Trophoblast cell (in vitro differentiated cells and primary cell): Measurements from ENCODE around the gene ZNF433. TPM values are rescaled to one million over a fixed set of nuclear protein-coding genes. Genes with fewer than 3 reads are reported as not detected.
A peak's percentile ranks its signal among the peaks of the same experiment; 100 is the strongest.
"Not testable (repeated sequence)": the region's sequence is repeated elsewhere in the genome, so short reads cannot be mapped to it uniquely, and the experiment has no call there.

Source experiments
- DNase-seq, 2 donors: peaks; one replicate each; pipeline ENCODE4 v3.0.0-alpha.2; 2016
- H2AFZ ChIP-seq: 2 replicates; pipeline ENCODE4 v1.6.1; 2013; ENCODE audit warnings: low read length, moderate library complexity, mild to moderate bottlenecking; ENCODE audit not compliant: insufficient read depth, poor library complexity
- H2AK5ac ChIP-seq: 2 replicates; pipeline ENCODE4 v1.6.1; 2013; ENCODE audit warnings: mild to moderate bottlenecking, low read length
- H2BK120ac ChIP-seq: 2 replicates; pipeline ENCODE4 v1.6.1; 2013; ENCODE audit warnings: low read length, mild to moderate bottlenecking, moderate library complexity; ENCODE audit not compliant: insufficient read depth, poor library complexity
- H2BK12ac ChIP-seq: 2 replicates; pipeline ENCODE4 v1.6.1; 2013; ENCODE audit warnings: mild to moderate bottlenecking, low read length, moderate library complexity
- H2BK5ac ChIP-seq: 2 replicates; pipeline ENCODE4 v1.6.1; 2013; ENCODE audit warnings: low read length, low read depth, moderate library complexity, mild to moderate bottlenecking; ENCODE audit not compliant: poor library complexity
- H3K14ac ChIP-seq: 2 replicates; pipeline ENCODE4 v1.6.1; 2013; ENCODE audit warnings: mild to moderate bottlenecking, low read length
- H3K18ac ChIP-seq: 2 replicates; pipeline ENCODE4 v1.6.1; 2013; ENCODE audit warnings: mild to moderate bottlenecking, low read length
- H3K23ac ChIP-seq: 2 replicates; pipeline ENCODE4 v1.6.1; 2013; ENCODE audit warnings: low read length
- H3K27ac ChIP-seq: 2 replicates; pipeline ENCODE4 v1.5.1; 2013; ENCODE audit warnings: low read depth, mild to moderate bottlenecking, inconsistent platforms, low read length, moderate library complexity
- H3K27me3 ChIP-seq: 2 replicates; pipeline ENCODE4 v1.6.1; 2013; ENCODE audit warnings: inconsistent platforms, mild to moderate bottlenecking, low read length, moderate library complexity; ENCODE audit not compliant: insufficient read depth
- H3K36me3 ChIP-seq, 2 experiments: 1 replicate in 1 of 2; 2 replicates in 1 of 2; pipeline ENCODE4 v1.6.1; 2013; ENCODE audit warnings: low read length in 2 of 2, mild to moderate bottlenecking in 2 of 2, moderate library complexity in 1 of 2; ENCODE audit not compliant: insufficient read depth in 2 of 2, control insufficient read depth in 1 of 2
- H3K4ac ChIP-seq: 2 replicates; pipeline ENCODE4 v1.6.1; 2013; ENCODE audit warnings: low read depth, mild to moderate bottlenecking, low read length, moderate library complexity
- H3K4me1 ChIP-seq, 2 experiments: 1 replicate in 1 of 2; 2 replicates in 1 of 2; pipeline ENCODE4 v1.6.1; 2013; ENCODE audit warnings: low read length in 2 of 2, mild to moderate bottlenecking in 2 of 2, moderate library complexity in 1 of 2; ENCODE audit not compliant: insufficient read depth in 2 of 2, control insufficient read depth in 1 of 2
- H3K4me2 ChIP-seq: 2 replicates; pipeline ENCODE4 v1.6.1; 2013; ENCODE audit warnings: inconsistent platforms, mild to moderate bottlenecking, low read length, moderate library complexity
- H3K4me3 ChIP-seq: 2 replicates; pipeline ENCODE4 v1.5.1; 2013; ENCODE audit warnings: mild to moderate bottlenecking, low read depth, low read length, inconsistent platforms
- H3K79me1 ChIP-seq: one replicate; pipeline ENCODE4 v1.6.1; 2013; ENCODE audit warnings: low read length
- H3K79me2 ChIP-seq: 2 replicates; pipeline ENCODE4 v1.6.1; 2013; ENCODE audit warnings: low read length, mild to moderate bottlenecking; ENCODE audit not compliant: control insufficient read depth, insufficient read depth, poor library complexity
- H3K9ac ChIP-seq: 2 replicates; pipeline ENCODE4 v1.6.1; 2013; ENCODE audit warnings: mild to moderate bottlenecking, low read length
- H3K9me3 ChIP-seq: 2 replicates; pipeline ENCODE4 v1.6.1; 2013; ENCODE audit warnings: low read depth, mild to moderate bottlenecking, control low read depth, inconsistent platforms, low read length; ENCODE audit not compliant: insufficient read depth
- H4K12ac ChIP-seq: 2 replicates; pipeline ENCODE4 v1.6.1; 2013; ENCODE audit warnings: low read depth, mild to moderate bottlenecking, low read length, moderate library complexity
- H4K8ac ChIP-seq: 2 replicates; pipeline ENCODE4 v1.6.1; 2013; ENCODE audit warnings: low read depth, mild to moderate bottlenecking, low read length, moderate library complexity
- H4K91ac ChIP-seq: one replicate; pipeline ENCODE4 v1.6.1; 2013; ENCODE audit warnings: low read depth, mild to moderate bottlenecking, low read length, moderate library complexity
- WGBS: extraction: QIAGEN DNeasy Blood & Tissue Kit; methylation state at CpG from one replicate; pipeline ENCODE4 v1.1.7; 2013; ENCODE audit warnings: missing lambda C conversion rate; ENCODE audit not compliant: insufficient read length, insufficient coverage; ENCODE audit errors: extremely low coverage; 5-methylcytosine and 5-hydroxymethylcytosine counted together
- polyA plus RNA-seq: library from polyadenylated mRNA; stranded (reverse); fragments of 200-250 nt; gene quantifications from 2 replicates; pipeline ENCODE4 v1.2.3, GENCODE V29; 2013

ZNF433 gene
- polyA plus RNA-seq, result 5.0 and 5.5 TPM in 2 replicates

DNA sequence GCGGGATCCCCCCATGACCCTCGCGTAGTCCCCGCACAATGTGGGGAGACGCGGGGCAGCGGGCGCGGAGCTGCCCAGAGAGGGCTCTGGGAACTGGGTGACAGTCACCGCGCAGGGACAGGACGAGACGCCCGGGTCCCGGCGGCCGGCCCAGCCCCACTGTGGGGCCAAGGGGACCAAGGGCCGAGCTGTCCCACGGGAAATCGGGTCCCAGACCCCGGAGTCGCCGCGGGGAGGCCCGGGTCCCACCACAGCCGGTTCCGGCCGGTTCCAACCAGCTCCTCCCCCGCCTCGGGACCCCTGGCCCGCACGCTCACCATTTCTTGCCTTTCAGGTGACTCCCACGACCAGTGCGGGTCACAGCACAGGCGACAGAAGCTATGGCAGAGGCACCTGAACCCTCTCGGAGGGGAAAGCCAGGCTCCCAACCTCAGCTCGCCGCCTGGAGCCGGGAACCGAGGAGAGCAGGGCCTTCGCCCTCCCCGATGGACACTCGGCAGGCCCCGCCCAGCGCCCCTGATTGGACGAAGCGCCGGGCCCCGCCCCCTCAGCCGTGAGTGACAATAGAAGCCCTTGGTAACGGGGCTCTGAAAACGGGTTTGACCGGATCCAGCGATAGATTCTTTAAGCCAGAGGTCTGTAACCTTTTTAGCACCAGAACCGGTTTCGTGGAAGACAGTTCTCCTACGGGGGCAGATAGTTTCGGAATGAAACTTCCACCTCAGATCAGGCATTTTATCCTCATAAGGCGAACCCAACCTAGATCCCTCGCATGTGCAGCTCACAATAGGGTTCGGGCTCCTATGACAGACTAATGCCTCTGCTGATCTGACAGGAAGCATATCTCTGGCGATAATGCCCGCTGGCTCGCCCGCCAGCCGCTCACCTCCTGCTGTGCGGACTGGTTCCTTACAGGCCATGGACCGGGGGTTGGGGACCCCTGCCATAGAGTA lies at the start of gene ZNF433:
TSS of gene ZNF433 (minus strand) at position 460 of the 953 bp plus-strand sequence. CDS start at position 320, 140 bp downstream.
- peak within 1 kb of the TSS; percentile 99 for H3K14ac ChIP-seq
- H3K4ac ChIP-seq, result peak within 1 kb of the TSS; percentile 61
- H3K36me3 ChIP-seq, result peaks cover 1 to 9% of the 10 kb centered on the region in 2 experiments
- peak within 1 kb of the TSS; percentile 97 for H3K27ac ChIP-seq
- peak within 1 kb of the TSS; percentile 100 for H2AFZ ChIP-seq
- H3K79me2 ChIP-seq, result peaks cover 7% of the 10 kb centered on the region
- H3K4me1 ChIP-seq, result peaks cover 0 to 7% of the 10 kb centered on the region in 2 experiments
- peak within 1 kb of the TSS; percentile 98 for H4K8ac ChIP-seq
- peak within 1 kb of the TSS; percentile 81 for H2AK5ac ChIP-seq
- H4K91ac ChIP-seq, result peak within 1 kb of the TSS; percentile 94
- peaks cover 10% of the 10 kb centered on the region for H3K79me1 ChIP-seq
- WGBS, result no CpG with 5 or more reads among the region's 68 CpGs
- H3K9me3 ChIP-seq, result no peaks in the 10 kb centered on the region
- peak within 1 kb of the TSS; percentile 98 for H2BK120ac ChIP-seq
- H2BK5ac ChIP-seq, result peak within 1 kb of the TSS; percentile 98
- peak within 1 kb of the TSS; percentile 100 for H4K12ac ChIP-seq
- no peaks in the 10 kb centered on the region for H3K27me3 ChIP-seq
- H3K18ac ChIP-seq, result peak within 1 kb of the TSS; percentile 100
- H2BK12ac ChIP-seq, result peak within 1 kb of the TSS; percentile 93
- DNase-seq, result peak; percentile 100
- peak within 1 kb of the TSS; percentile 91 for H3K4me3 ChIP-seq
- peak within 1 kb of the TSS; percentile 98 for H3K4me2 ChIP-seq
- H3K9ac ChIP-seq, result peak within 1 kb of the TSS; percentile 92
- no peak within 1 kb of the TSS for H3K23ac ChIP-seq

DNA sequence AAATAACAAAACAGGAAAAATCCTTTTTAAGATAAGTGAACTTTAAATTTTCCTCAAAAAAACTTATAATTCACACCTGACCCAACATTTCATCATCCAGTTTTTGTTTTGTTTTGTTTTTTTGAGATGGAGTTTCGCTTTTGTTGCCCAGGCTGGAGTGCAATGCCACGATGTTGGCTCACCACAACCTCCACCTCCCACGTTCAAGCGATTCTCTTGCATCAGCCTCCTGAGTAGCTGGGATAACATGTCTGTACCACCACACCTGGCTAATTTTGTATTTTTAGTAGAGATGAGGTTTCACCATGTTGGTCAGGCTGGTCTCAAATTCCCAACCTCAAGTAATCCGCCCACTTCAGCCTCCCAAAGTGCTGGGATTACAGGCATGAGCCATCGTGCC lies 47.9 kb upstream of the ZNF433 start:
- not testable (repeated sequence) for H3K23ac ChIP-seq, H2BK12ac ChIP-seq, H3K27ac ChIP-seq, H3K4me1 ChIP-seq, H3K27me3 ChIP-seq, H3K14ac ChIP-seq, H4K12ac ChIP-seq, H4K91ac ChIP-seq, H2AFZ ChIP-seq, H3K36me3 ChIP-seq, DNase-seq, H3K4me2 ChIP-seq, H3K9ac ChIP-seq, H4K8ac ChIP-seq, H3K9me3 ChIP-seq, H2AK5ac ChIP-seq, H3K18ac ChIP-seq, H2BK120ac ChIP-seq, H3K4me3 ChIP-seq, H3K79me1 ChIP-seq, H3K4ac ChIP-seq, H2BK5ac ChIP-seq, H3K79me2 ChIP-seq
- WGBS, result no CpG with 5 or more reads among the region's 6 CpGs

DNA sequence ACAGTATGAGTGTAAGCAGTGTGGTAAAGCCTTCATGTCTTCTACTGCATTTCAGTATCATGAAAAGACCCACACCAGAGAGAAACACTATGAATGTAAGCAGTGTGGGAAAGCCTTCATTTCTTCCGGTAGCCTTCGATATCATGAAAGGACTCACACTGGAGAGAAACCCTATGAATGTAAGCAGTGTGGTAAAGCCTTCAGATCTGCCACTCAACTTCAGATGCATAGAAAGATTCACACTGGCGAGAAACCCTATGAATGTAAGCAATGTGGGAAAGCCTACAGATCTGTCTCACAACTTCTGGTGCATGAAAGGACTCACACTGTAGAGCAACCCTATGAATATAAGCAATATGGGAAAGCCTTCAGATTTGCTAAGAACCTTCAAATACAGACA lies 41.9 kb upstream of the ZNF433 start:
- Histone ChIP-seq H2BK12ac (no peak overlapping the region), H3K4me1 (no peaks in the 10 kb centered on the region), H2AK5ac (no peak overlapping the region), H4K12ac (no peak overlapping the region), H3K9me3 (peaks cover 17% of the 10 kb centered on the region), H3K23ac (no peak overlapping the region), H3K4me2 (no peak overlapping the region), H3K4me3 (no peak overlapping the region), H3K4ac (no peak overlapping the region), H3K79me1 (no peaks in the 10 kb centered on the region), H2BK120ac (no peak overlapping the region), H4K8ac (no peak overlapping the region), H3K27ac (no peak overlapping the region), H3K27me3 (no peaks in the 10 kb centered on the region), H3K14ac (no peak overlapping the region), H2AFZ (no peak overlapping the region), H2BK5ac (no peak overlapping the region), H3K79me2 (no peaks in the 10 kb centered on the region), H3K9ac (no peak overlapping the region), H4K91ac (no peak overlapping the region), H3K36me3 (peaks cover 15 to 32% of the 10 kb centered on the region in 2 experiments), H3K18ac (no peak overlapping the region)
- DNase-seq, result no peak
- WGBS, result no CpG with 5 or more reads among the region's 3 CpGs

DNA sequence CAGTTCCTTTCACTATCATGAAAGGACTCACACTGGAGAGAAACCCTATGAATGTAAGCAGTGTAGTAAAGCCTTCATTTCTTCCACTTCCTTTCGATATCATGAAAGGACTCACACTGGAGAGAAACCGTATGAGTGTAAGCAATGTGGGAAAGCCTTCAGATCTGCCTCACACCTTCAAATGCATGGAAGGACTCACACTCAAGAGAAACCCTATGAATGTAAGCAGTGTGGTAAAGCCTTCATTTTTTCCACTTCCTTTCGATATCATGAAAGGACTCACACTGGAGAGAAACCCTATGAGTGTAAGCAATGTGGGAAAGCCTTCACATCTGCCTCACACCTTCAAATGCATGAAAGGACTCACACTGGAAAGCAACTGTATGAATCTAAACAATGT lies 40.9 kb upstream of the ZNF433 start:
- not testable (repeated sequence) for H3K4me2 ChIP-seq, H3K14ac ChIP-seq, H4K91ac ChIP-seq, H3K79me1 ChIP-seq, H3K79me2 ChIP-seq, H3K4me3 ChIP-seq, H2AFZ ChIP-seq, H3K23ac ChIP-seq, H4K12ac ChIP-seq, H3K27ac ChIP-seq, H3K18ac ChIP-seq, H3K9ac ChIP-seq, H2BK120ac ChIP-seq, H3K4ac ChIP-seq, H2AK5ac ChIP-seq, H4K8ac ChIP-seq, H2BK12ac ChIP-seq, H3K27me3 ChIP-seq, H3K4me1 ChIP-seq, DNase-seq, H2BK5ac ChIP-seq
- peaks cover 17% of the 10 kb centered on the region for H3K9me3 ChIP-seq
- peaks cover 15 to 32% of the 10 kb centered on the region in 2 experiments for H3K36me3 ChIP-seq
- no CpG with 5 or more reads among the region's 3 CpGs for WGBS
